Gastroesophageal sphincter (tissue), 4 donors: ENCODE data around the gene IPO11. TPM values are rescaled to one million over a fixed set of nuclear protein-coding genes. Genes with fewer than 3 reads are reported as not detected.

Experiments used
- ATAC-seq: fragments of 150-250 bp; one replicate; pipeline ENCODE4 v1.9.1; 2016; ENCODE audit warnings: mild to moderate bottlenecking, moderate library complexity
- H3K27ac ChIP-seq, 4 donors: fragments of 200-600 bp; sonication (generic) in 3 of 4; 1 replicate in 3 of 4; 2 replicates in 1 of 4; pipeline ENCODE4 v1.5.1; 2016 to 2019
- H3K27me3 ChIP-seq: fragments of 200-600 bp; sonication (generic); one replicate; pipeline ENCODE4 v1.5.1; 2019
- H3K36me3 ChIP-seq, 2 donors: fragments of 200-600 bp; sonication (generic); one replicate each; pipeline ENCODE4 v1.5.1; 2019; ENCODE audit warnings: control low read depth in 1 of 2
- H3K4me1 ChIP-seq, 3 donors: fragments of 200-600 bp; sonication (generic); 1 replicate in 2 of 3; 2 replicates in 1 of 3; pipeline ENCODE4 v1.5.1; 2016 to 2019; ENCODE audit warnings: control low read depth in 2 of 3
- H3K4me3 ChIP-seq, 2 donors: fragments of 200-600 bp; sonication (generic); one replicate each; pipeline ENCODE4 v1.5.1; 2019; ENCODE audit warnings: mild to moderate bottlenecking in 1 of 2, moderate library complexity in 1 of 2
- H3K9me3 ChIP-seq, 3 donors: fragments of 200-600 bp; sonication (generic); one replicate each; pipeline ENCODE4 v1.5.1; 2017 to 2019; ENCODE audit warnings: control low read depth in 2 of 3
- EP300 ChIP-seq: sonication (generic); formaldehyde crosslinking; IDR thresholded peaks from one replicate; pipeline ENCODE4 v1.6.1; 2017; ENCODE audit warnings: antibody characterized with exemption, mild to moderate bottlenecking
- POLR2A ChIP-seq, 2 donors: fragments of 450-650 bp; IDR thresholded peaks; one replicate each; pipeline ENCODE4 v1.6.1; 2017; ENCODE audit warnings: antibody characterized with exemption in 2 of 2, mild to moderate bottlenecking in 2 of 2, moderate library complexity in 1 of 2
- POLR2AphosphoS5 ChIP-seq: sonication (generic); formaldehyde crosslinking; IDR thresholded peaks from one replicate; pipeline ENCODE4 v1.6.1; 2017; ENCODE audit warnings: antibody characterized with exemption
- WGBS, 2 donors: methylation state at CpG; one replicate each; pipeline ENCODE4 v1.1.5; 2018; ENCODE audit warnings: low coverage in 1 of 2; 5-methylcytosine and 5-hydroxymethylcytosine counted together
- total RNA-seq, 4 donors: library from RNA; depleted of rRNA; stranded (reverse); fragments of >200 nt; gene quantifications; one replicate each; pipeline ENCODE4 v1.1.0, GENCODE V29; 2016
- TF ChIP-seq, protein P1 (sequence below), 4 experiments: fragments of 200-600 bp in 2 of 4; fragments of 450-650 bp in 2 of 4; sonication (generic) in 1 of 4; IDR thresholded peaks; one replicate each; pipeline ENCODE4 v1.5.1; 2017 to 2019; ENCODE audit warnings: antibody characterized with exemption in 4 of 4, mild to moderate bottlenecking in 2 of 4, moderate library complexity in 2 of 4

Gene IPO11
- total RNA-seq, 4 donors from 2014 or later, result 15.8 to 25.1 (median 17.2) TPM

DNA sequence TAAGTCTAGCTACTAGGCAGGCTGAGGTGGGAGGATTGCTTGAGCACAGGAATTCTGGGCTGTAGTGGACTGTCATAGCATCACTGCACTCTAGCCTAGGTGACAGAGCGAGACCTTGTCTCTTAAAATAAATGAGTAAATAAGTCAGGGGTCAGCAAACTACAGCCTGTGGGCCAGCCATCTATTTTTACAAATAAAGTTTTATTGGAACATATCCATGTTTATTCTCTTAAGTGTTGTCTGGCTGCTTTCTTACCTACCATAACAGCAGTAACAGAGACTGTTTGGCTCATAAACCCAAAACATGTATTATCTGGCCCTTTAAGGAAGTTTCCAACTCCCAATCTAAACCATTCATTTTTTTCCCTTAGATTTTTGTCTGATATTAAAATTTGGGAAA, 38.5 kb upstream of the IPO11 start:
- H3K27me3 ChIP-seq, result no peaks in the 10 kb centered on the region
- H3K36me3 ChIP-seq, result peaks cover 0 to 73% of the 10 kb centered on the region in 2 donors
- H3K27ac ChIP-seq, result no peak overlapping the region
- H3K4me3 ChIP-seq, result no peak overlapping the region
- ATAC-seq, result no peak
- WGBS, 2 donors, result 91 to 100% methylated on average over 1 of the region's 1 CpG
- H3K4me1 ChIP-seq, result no peaks in the 10 kb centered on the region
- no peaks in the 10 kb centered on the region for H3K9me3 ChIP-seq
- TF ChIP-seq POLR2AphosphoS5 (no peak), POLR2A (IDR thresholded peaks at IDR 0.05) (no peak), EP300 (no peak)
- TF ChIP-seq, protein P1, sequence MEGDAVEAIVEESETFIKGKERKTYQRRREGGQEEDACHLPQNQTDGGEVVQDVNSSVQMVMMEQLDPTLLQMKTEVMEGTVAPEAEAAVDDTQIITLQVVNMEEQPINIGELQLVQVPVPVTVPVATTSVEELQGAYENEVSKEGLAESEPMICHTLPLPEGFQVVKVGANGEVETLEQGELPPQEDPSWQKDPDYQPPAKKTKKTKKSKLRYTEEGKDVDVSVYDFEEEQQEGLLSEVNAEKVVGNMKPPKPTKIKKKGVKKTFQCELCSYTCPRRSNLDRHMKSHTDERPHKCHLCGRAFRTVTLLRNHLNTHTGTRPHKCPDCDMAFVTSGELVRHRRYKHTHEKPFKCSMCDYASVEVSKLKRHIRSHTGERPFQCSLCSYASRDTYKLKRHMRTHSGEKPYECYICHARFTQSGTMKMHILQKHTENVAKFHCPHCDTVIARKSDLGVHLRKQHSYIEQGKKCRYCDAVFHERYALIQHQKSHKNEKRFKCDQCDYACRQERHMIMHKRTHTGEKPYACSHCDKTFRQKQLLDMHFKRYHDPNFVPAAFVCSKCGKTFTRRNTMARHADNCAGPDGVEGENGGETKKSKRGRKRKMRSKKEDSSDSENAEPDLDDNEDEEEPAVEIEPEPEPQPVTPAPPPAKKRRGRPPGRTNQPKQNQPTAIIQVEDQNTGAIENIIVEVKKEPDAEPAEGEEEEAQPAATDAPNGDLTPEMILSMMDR (IDR thresholded peaks at IDR 0.05), result no peak

DNA sequence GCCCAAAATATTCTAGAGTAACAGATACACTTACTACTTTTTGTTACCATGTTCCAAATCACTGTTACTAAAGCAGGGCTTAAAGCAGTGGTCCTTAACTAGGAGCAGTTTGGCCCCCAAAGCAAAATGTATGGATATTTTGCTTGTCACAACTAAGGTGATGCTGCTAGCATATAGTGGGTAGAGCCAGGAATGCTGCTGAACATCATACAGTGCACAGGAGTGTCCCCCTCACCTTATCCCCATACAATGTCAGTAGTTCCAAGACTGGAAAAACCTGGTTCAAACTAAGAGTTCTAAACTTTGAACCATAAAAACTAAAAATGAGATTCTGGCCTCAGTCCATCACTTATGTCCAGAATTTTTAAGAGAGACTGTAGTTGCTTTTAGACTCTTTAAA, 36.9 kb upstream of the IPO11 start:
- Histone ChIP-seq H3K4me1 (no peaks in the 10 kb centered on the region), H3K27ac (no peak overlapping the region), H3K27me3 (no peaks in the 10 kb centered on the region), H3K36me3 (peaks cover 0 to 83% of the 10 kb centered on the region in 2 donors), H3K9me3 (no peaks in the 10 kb centered on the region), H3K4me3 (no peak overlapping the region)
- ATAC-seq, result no peak
- TF ChIP-seq EP300 (no peak), POLR2AphosphoS5 (no peak), POLR2A (IDR thresholded peaks at IDR 0.05) (no peak)
- TF ChIP-seq, protein P1 (IDR thresholded peaks at IDR 0.05), result no peak

DNA sequence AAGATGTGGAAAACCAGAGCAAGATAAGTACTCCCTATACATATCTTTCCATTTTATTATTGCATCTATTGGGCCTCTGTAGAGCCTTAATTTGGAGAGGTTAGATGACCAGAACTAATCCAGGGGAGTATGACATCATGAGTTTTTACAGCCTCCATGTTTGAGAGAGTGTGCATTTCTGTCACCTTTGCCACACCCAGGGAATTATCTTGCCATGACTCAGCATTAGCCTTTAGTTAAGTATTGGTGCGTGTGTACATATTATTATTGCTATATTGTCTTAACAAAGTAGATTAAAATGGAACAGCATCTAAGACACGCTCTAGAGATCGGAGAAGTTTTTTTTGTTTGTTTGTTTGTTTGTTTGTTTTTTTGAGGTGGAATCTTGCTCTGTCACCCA, 36.5 kb upstream of the IPO11 start:
- Histone ChIP-seq H3K4me1 (no peaks in the 10 kb centered on the region), H3K36me3 (peaks cover 0 to 87% of the 10 kb centered on the region in 2 donors)
- 90 to 95% methylated on average over 2 to 3 of the region's 3 CpGs for WGBS, 2 donors

DNA sequence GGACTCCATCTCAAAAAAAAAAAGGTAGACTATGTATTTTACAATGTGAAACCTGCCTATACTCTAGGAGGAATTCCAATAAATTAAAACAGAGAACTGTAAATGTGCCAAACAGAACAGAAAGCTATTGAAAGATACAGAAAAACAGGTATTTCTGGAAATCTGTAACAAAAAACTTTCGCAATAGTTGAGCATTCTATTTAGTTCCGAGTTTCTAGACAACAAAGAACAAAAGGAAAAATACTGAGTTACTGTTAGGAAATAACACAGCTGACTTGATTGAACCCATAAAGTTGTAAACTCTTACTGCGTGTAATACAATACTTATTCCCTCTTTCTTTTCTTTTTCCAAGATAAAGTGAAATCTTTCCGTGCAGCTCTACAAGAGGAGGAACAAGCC, 27.4 kb upstream of the IPO11 start:
- no peak for ATAC-seq
- 94 to 95% methylated on average over 4 of the region's 4 CpGs for WGBS, 2 donors

More for the DNA sequence above, 36.5 kb upstream of the IPO11 start:
- TF ChIP-seq POLR2AphosphoS5 (no peak), POLR2A (IDR thresholded peaks at IDR 0.05) (no peak), EP300 (no peak)
- TF ChIP-seq, protein P1 (IDR thresholded peaks at IDR 0.05), result no peak
- ATAC-seq, result no peak
- H3K27me3 ChIP-seq, result no peaks in the 10 kb centered on the region
- H3K9me3 ChIP-seq, result no peaks in the 10 kb centered on the region
- no peak overlapping the region for H3K27ac ChIP-seq
- no peak overlapping the region for H3K4me3 ChIP-seq

DNA sequence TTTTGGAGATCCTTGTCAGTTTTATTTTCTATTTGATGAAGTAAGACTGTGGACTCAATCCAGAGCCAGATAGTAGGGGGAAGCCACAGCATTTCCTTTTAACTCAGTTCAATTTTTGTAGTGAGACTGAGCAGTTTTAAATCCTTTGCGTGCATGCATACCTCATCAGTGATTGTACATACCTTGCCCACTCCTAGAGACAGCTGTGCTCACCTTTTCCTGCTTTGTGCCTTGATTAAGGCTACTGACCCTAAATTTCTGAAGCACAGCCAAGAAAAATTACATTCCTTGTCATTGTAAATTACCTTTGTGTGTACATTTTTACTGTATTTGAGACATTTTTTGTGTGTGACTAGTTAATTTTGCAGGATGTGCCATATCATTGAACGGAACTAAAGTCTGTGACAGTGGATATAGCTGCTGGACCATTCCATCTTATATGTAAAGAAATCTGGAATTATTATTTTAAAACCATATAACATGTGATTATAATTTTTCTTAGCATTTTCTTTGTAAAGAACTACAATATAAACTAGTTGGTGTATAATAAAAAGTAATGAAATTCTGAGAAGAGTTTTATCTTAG, 26.7 kb upstream of the IPO11 start:
- Histone ChIP-seq H3K4me3 (no peak overlapping the region), H3K27ac (no peak overlapping the region), H3K36me3 (peaks cover 7 to 98% of the 10 kb centered on the region in 2 donors), H3K27me3 (no peaks in the 10 kb centered on the region), H3K4me1 (peaks cover 0 to 5% (median 0%) of the 10 kb centered on the region in 3 donors), H3K9me3 (no peaks in the 10 kb centered on the region)
- 91 to 100% methylated on average over 2 of the region's 2 CpGs for WGBS, 2 donors
- ATAC-seq, result no peak
- TF ChIP-seq POLR2AphosphoS5, result no peak
- TF ChIP-seq EP300, result no peak
- no peak for TF ChIP-seq POLR2A (IDR thresholded peaks at IDR 0.05)
- TF ChIP-seq, protein P1 (IDR thresholded peaks at IDR 0.05), result no peak

More for the DNA sequence above, 27.4 kb upstream of the IPO11 start:
- H3K4me3 ChIP-seq, result no peak overlapping the region
- TF ChIP-seq POLR2AphosphoS5 (no peak), EP300 (no peak), POLR2A (IDR thresholded peaks at IDR 0.05) (no peak)
- TF ChIP-seq, protein P1 (IDR thresholded peaks at IDR 0.05), result no peak
- H3K4me1 ChIP-seq, result peaks cover 0 to 5% (median 0%) of the 10 kb centered on the region in 3 donors
- no peak overlapping the region for H3K27ac ChIP-seq
- H3K27me3 ChIP-seq, result no peaks in the 10 kb centered on the region
- peaks cover 7 to 98% of the 10 kb centered on the region in 2 donors for H3K36me3 ChIP-seq
- no peaks in the 10 kb centered on the region for H3K9me3 ChIP-seq
